ENCODE data around the gene MDM2.
"Not testable (repeated sequence)": the region's sequence is repeated elsewhere in the genome, so short reads cannot be mapped to it uniquely, and the experiment has no call there.

MDM2 gene

GRCh38 chr12:68805592-68806120, 2.3 kb upstream of the MDM2 start:
- no peak for DNase-seq (ENCODE audit: low spot score)

GRCh38 chr12:68806488-68807237, 1.3 kb upstream of the MDM2 start:
- no peak for DNase-seq (ENCODE audit: low spot score)

- not testable (repeated sequence) for DNase-seq (ENCODE audit: low spot score)
Observed at GRCh38 chr12:68807274-68807575, 752 bp upstream of the MDM2 start.

- DNase-seq (ENCODE audit: low spot score), result peak; percentile 78
Observed at GRCh38 chr12:68808388-68809189, 612 bp downstream of the MDM2 start.

GRCh38 chr12:68809190-68810026, 1.4 kb downstream of the MDM2 start:
- no peak for DNase-seq (ENCODE audit: low spot score)

GRCh38 chr12:68810027-68810389, 2.0 kb downstream of the MDM2 start:
- DNase-seq (ENCODE audit: low spot score), result not testable (repeated sequence)

- DNase-seq (ENCODE audit: low spot score), result not testable (repeated sequence)
Observed at GRCh38 chr12:68811573-68811972, 3.6 kb downstream of the MDM2 start.

GRCh38 chr12:68812553-68813241, 4.7 kb downstream of the MDM2 start:
- DNase-seq (ENCODE audit: low spot score), result no peak

GRCh38 chr12:68813242-68813593, 5.2 kb downstream of the MDM2 start:
- no peak for DNase-seq (ENCODE audit: low spot score)

GRCh38 chr12:68814490-68815231, 6.7 kb downstream of the MDM2 start:
- no peak for DNase-seq (ENCODE audit: low spot score)

- DNase-seq (ENCODE audit: low spot score), result no peak
Observed at GRCh38 chr12:68815232-68815927, 7.4 kb downstream of the MDM2 start.

- no peak for DNase-seq (ENCODE audit: low spot score)
Observed at GRCh38 chr12:68815928-68816800, 8.2 kb downstream of the MDM2 start.

GRCh38 chr12:68819481-68819880, 11.5 kb downstream of the MDM2 start:
- DNase-seq (ENCODE audit: low spot score), result not testable (repeated sequence)

- no peak for DNase-seq (ENCODE audit: low spot score)
Observed at GRCh38 chr12:68821357-68822188, 13.6 kb downstream of the MDM2 start.

GRCh38 chr12:68823696-68824095, 15.7 kb downstream of the MDM2 start:
- no peak for DNase-seq (ENCODE audit: low spot score)

- no peak for DNase-seq (ENCODE audit: low spot score)
Observed at GRCh38 chr12:68824131-68824530, 16.2 kb downstream of the MDM2 start.

- DNase-seq (ENCODE audit: low spot score), result no peak
Observed at GRCh38 chr12:68824597-68825250, 16.7 kb downstream of the MDM2 start.

- no peak for DNase-seq (ENCODE audit: low spot score)
Observed at GRCh38 chr12:68825569-68826217, 17.7 kb downstream of the MDM2 start.
